Adrenal gland (tissue), 12 donors: ENCODE data around the gene CHST11. TPM values are rescaled to one million over a fixed set of nuclear protein-coding genes. Genes with fewer than 3 reads are reported as not detected.

Experiments
- DNase-seq, 7 donors: peaks; one replicate each; pipeline ENCODE4 v3.0.0-alpha.2; 2019 to 2020
- H3K27ac ChIP-seq, 5 donors: fragments of 200-600 bp; sonication (generic) in 4 of 5; 1 replicate in 3 of 5; 2 replicates in 2 of 5; pipeline versions ENCODE4 v1.5.1 to v1.8.0; 2016 to 2020; ENCODE audit warnings: mild to moderate bottlenecking in 1 of 5
- H3K27me3 ChIP-seq: fragments of 200-600 bp; 2 replicates; pipeline ENCODE4 v1.8.0; 2021
- H3K36me3 ChIP-seq, 2 donors: fragments of 200-600 bp; replicated peaks in 1 of 2; 1 replicate in 1 of 2; 2 replicates in 1 of 2; pipeline versions ENCODE4 v1.5.1 to v1.8.0; 2018 to 2022
- H3K4me1 ChIP-seq, 2 donors: fragments of 200-600 bp; replicated peaks in 1 of 2; 1 replicate in 1 of 2; 2 replicates in 1 of 2; pipeline versions ENCODE4 v1.5.1 to v1.8.0; 2018 to 2021
- H3K4me3 ChIP-seq, 4 donors: fragments of 200-600 bp; sonication (generic) in 3 of 4; one replicate each; pipeline ENCODE4 v1.5.1; 2016 to 2018
- H3K9me3 ChIP-seq, 3 donors: fragments of 200-600 bp; sonication (generic) in 1 of 3; replicated peaks in 1 of 3; 1 replicate in 2 of 3; 2 replicates in 1 of 3; pipeline versions ENCODE4 v1.5.1 to v1.8.0; 2016 to 2021
- POLR2A ChIP-seq, 2 donors: fragments of 450-650 bp; IDR thresholded peaks; one replicate each; pipeline ENCODE4 v1.6.1; 2017; ENCODE audit warnings: antibody characterized with exemption in 2 of 2, mild to moderate bottlenecking in 2 of 2, moderate library complexity in 1 of 2
- WGBS, 4 donors: extraction: QIAGEN DNeasy Blood & Tissue Kit in 2 of 4; methylation state at CpG; one replicate each; pipeline versions ENCODE4 v1.1.5 to v1.1.7; 2013 to 2017; 5-methylcytosine and 5-hydroxymethylcytosine counted together
- intact Hi-C, 2 donors: fragments of 100-400 bp; cut with DNase I; formaldehyde crosslinking; loops; one replicate each; pipeline versions ENCODE4 v1.14.1 to v1.15.0; 2022 to 2023
- polyA plus RNA-seq, 3 donors: library from polyadenylated mRNA; stranded (reverse); fragments of 200-250 nt in 2 of 3; fragments of 350-450 nt in 1 of 3; fragmentation: Illumina TruSeq in 1 of 3; extraction: RNeasy Lipid Tissue Mini Kit (QIAGEN cat#74804) in 1 of 3; gene quantifications; one replicate each; pipeline ENCODE4 v1.2.3, GENCODE V29; 2013 to 2014
- total RNA-seq, 9 donors: library from RNA; depleted of rRNA in 4 of 9; stranded (reverse); fragments of >200 nt in 4 of 9; fragments of 120-200 nt in 1 of 9; fragmentation: NEBNext Ultra II Directional in 1 of 9; extraction: Animal tissue kit (Norgen Biotek cat#: 25700) in 1 of 9; gene quantifications; one replicate each; pipeline versions ENCODE4 v1.1.0 to v1.2.4, GENCODE V29; 2013 to 2023
- TF ChIP-seq, protein P1 (sequence below), 6 experiments: fragments of 450-650 bp in 4 of 6; fragments of 200-600 bp in 2 of 6; sonication (generic) in 1 of 6; IDR thresholded peaks; 1 replicate in 5 of 6; 2 replicates in 1 of 6; pipeline versions ENCODE4 v1.5.1 to v1.8.0; 2016 to 2021; ENCODE audit warnings: antibody characterized with exemption in 6 of 6, mild to moderate bottlenecking in 2 of 6, moderate library complexity in 1 of 6
- donor health status: healthy with polysubstance abuse.
- donor health status: Bipolar disorder and iron deficiency.
- donor health status: DM: yes; HTN: yes; CAD: no.
- donor health status: DM: no; HTN: no; CAD: no.
- donor health status: DM: no; HTN: no; CAD: no.
- donor health status: DM: yes; HTN: yes; CAD: no.

CHST11 gene
- total and polyA plus RNA-seq, 12 donors: 6.2 to 95.1 (median 29.8) TPM

DNA sequence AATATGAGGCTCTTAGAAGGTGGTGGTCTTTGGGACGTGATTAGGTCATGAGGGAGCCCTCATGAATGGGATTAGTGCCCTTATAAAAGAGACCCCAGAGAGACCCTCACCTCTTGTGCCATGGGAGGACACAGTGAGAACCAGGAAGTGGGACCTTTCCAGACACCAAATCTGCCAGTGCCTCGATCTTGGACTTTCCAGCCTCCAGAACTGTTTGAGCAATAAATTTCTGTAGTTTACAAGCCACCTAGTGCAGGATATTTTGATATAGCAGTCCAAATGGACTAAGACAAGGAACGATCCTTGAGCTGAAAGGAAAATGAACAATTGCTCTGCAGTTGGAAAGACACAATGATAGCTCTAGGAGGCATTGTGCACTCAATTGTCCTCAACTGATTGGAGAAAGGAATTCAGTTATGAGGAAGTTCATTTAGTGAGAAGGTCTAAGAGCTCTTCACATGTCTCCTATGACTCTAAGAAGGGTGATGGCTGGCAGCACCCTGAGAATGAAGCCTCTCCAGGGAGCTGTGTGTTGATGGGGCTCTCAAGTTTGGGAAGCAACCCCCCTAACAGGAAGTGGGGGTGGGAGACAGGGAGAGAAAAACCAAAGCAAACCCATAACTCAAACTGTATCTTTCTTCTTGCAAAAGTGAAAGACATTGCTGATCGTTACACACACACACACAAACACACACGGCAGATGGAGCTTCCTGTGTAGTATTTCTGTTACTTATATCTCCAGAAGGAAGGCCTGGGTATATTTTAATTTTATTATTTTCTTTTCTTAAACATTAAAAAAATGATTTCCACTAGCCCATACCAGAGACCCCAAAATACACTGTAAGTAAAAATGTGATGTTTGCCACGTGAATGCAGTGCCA is 21.0 kb downstream of the CHST11 start:
- no peaks in the 10 kb centered on the region for H3K36me3 ChIP-seq
- TF ChIP-seq POLR2A (IDR thresholded peaks at IDR 0.05): no peak
- TF ChIP-seq, protein P1, sequence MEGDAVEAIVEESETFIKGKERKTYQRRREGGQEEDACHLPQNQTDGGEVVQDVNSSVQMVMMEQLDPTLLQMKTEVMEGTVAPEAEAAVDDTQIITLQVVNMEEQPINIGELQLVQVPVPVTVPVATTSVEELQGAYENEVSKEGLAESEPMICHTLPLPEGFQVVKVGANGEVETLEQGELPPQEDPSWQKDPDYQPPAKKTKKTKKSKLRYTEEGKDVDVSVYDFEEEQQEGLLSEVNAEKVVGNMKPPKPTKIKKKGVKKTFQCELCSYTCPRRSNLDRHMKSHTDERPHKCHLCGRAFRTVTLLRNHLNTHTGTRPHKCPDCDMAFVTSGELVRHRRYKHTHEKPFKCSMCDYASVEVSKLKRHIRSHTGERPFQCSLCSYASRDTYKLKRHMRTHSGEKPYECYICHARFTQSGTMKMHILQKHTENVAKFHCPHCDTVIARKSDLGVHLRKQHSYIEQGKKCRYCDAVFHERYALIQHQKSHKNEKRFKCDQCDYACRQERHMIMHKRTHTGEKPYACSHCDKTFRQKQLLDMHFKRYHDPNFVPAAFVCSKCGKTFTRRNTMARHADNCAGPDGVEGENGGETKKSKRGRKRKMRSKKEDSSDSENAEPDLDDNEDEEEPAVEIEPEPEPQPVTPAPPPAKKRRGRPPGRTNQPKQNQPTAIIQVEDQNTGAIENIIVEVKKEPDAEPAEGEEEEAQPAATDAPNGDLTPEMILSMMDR (IDR thresholded peaks at IDR 0.05): no peak
- peak overlapping the region in 3 of 5 donors; percentile 30 to 74 (median 47) for H3K27ac ChIP-seq
- H3K4me3 ChIP-seq: no peak overlapping the region
- no peaks in the 10 kb centered on the region for H3K9me3 ChIP-seq
- no peaks in the 10 kb centered on the region for H3K27me3 ChIP-seq
- intact Hi-C loops: no loop called here
- no peak for DNase-seq
- peaks cover 0 to 20% of the 10 kb centered on the region in 2 donors for H3K4me1 ChIP-seq
- 70 to 79% (median 76%) methylated on average over 6 of the region's 6 CpGs for WGBS, 4 donors

DNA sequence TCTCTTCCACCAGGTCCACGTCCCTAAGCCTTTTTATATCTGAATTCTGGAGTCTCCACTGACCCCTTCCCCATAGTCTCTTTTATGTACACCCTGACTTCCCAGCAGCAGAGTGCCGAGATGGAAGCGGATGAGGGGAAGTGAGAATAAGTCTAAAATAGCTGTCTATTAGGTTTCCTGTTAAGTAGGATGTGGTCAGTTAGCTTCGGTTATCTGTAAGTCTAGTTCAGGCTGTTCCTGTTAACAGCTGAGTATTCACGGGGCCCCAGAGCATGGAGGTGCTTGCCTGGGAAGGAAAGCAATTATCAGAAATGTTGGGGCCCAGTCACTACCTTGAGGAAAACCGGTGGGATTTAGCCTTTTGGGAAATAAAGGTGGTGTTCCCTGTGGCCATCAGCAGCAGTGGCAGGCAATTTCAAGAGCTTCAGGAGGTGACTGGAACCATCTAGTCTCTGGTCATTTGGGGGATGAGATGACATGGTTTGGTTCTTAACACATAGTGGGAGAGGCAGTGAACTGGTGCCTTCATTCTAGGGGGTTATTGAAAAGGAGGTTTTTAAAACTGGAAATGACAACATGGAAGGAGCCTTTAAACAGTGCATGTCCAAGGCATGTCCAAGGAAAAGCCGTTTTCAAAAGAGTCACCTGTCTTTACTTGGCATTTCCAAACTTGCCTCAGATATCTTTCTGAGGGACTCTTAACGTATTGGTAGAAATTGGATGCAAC is 21.8 kb downstream of the CHST11 start:
- DNase-seq: peak in 2 of 7 donors; percentile 27 to 30
- H3K27me3 ChIP-seq: no peaks in the 10 kb centered on the region
- peak overlapping the region in 2 of 5 donors; percentile 47 to 74 for H3K27ac ChIP-seq
- H3K4me1 ChIP-seq: peaks cover 0 to 20% of the 10 kb centered on the region in 2 donors
- intact Hi-C loops: no loop called here
- no peak for TF ChIP-seq POLR2A (IDR thresholded peaks at IDR 0.05)
- TF ChIP-seq, protein P1 (IDR thresholded peaks at IDR 0.05): no peak
- H3K9me3 ChIP-seq: no peaks in the 10 kb centered on the region
- 71 to 78% (median 74%) methylated on average over 8 of the region's 8 CpGs for WGBS, 4 donors
- no peak overlapping the region for H3K4me3 ChIP-seq
- no peaks in the 10 kb centered on the region for H3K36me3 ChIP-seq

DNA sequence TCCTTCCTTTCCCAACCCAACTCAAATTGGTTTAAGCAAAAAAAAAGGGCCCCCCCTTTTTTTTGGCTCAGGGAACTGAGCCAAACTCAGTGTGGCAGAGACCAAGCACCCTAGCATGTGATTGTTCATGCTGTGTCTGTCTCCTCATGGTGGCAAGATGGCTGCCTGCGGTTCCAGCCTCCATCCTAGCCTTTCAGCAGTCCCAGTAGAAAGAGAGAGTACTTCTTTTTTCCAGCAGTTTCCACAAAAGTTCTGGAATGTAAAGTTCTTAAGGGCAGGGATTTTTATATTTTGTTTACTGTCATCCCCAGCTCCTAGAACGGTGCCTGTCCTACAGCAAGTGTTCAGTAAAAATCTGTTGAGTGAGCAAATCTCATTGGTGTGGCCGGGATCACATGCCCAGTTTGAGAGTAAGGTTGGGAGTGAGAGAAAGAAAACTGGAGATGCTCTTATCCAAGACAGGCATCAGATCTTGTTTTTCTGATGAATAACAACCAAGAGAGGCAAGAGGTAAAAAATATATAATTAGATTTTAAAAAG is 22.4 kb downstream of the CHST11 start:
- Histone ChIP-seq H3K4me3 (no peak overlapping the region), H3K27ac (peak overlapping the region in 2 of 5 donors; percentile 47 to 74), H3K4me1 (peaks cover 0 to 15% of the 10 kb centered on the region in 2 donors), H3K27me3 (no peaks in the 10 kb centered on the region), H3K36me3 (no peaks in the 10 kb centered on the region), H3K9me3 (no peaks in the 10 kb centered on the region)
- 90 to 96% (median 92%) methylated on average over 3 of the region's 3 CpGs for WGBS, 4 donors
- intact Hi-C loops: no loop called here
- TF ChIP-seq, protein P1 (IDR thresholded peaks at IDR 0.05): no peak
- no peak for TF ChIP-seq POLR2A (IDR thresholded peaks at IDR 0.05)
- no peak for DNase-seq

DNA sequence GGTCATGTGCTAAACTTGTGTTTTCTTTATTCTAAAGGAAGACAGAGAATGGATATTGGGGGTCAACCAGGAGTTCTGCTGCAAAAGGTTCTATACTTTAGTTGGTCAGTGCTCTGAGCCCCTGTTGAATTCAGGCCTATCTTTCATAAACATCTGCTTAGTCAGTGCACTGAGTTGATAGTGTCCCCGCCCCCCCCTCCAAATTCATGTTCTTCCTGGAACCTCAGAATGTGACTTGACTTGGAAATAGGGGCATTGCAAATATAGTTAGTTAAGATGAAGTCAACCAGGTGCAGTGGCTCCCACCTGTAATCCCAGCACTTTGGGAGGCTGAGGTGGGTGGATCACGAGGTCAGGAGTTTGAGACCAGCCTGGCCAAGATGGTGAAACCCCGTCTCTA is 23.3 kb downstream of the CHST11 start:
- no peaks in the 10 kb centered on the region for H3K9me3 ChIP-seq
- 91 to 100% (median 94%) methylated on average over 3 of the region's 3 CpGs for WGBS, 4 donors
- H3K27me3 ChIP-seq: no peaks in the 10 kb centered on the region
- no peak for DNase-seq
- intact Hi-C loops: no loop called here
- no peaks in the 10 kb centered on the region for H3K36me3 ChIP-seq
- peaks cover 0 to 7% of the 10 kb centered on the region in 2 donors for H3K4me1 ChIP-seq
- H3K27ac ChIP-seq: peak overlapping the region in 1 of 5 donors; percentile 39
- no peak for TF ChIP-seq POLR2A (IDR thresholded peaks at IDR 0.05)
- TF ChIP-seq, protein P1 (IDR thresholded peaks at IDR 0.05): no peak
- no peak overlapping the region for H3K4me3 ChIP-seq
